K562 (cell line): ENCODE data around the gene MKLN1. TPM values are rescaled to one million over a fixed set of nuclear protein-coding genes. Genes with fewer than 3 reads are reported as not detected.

Experiments
- ATAC-seq: fragments of 200-7000 bp; cut with Tn5 transposase; 3 replicates; pipeline ENCODE4 v1.9.1; 2020; ENCODE audit warnings: moderate library complexity
- BruUV-seq: library from RNA; stranded (reverse); fragments of 400-500 nt; replicated peaks from 2 replicates; lab custom pipeline; 2021; lab: Mats Ljungman, UMichigan
- CTCF ChIA-PET: fragments of 300-600 bp; formaldehyde crosslinking; extraction: SDS; loops from one replicate; lab custom pipeline; 2021; ENCODE audit warnings: low intra/inter-chr PET ratio; lab: Yijun Ruan, JAX
- POLR2A ChIA-PET: fragments of 300-600, 350-650 bp; sonication (Branson Sonifier 250); formaldehyde crosslinking; extraction: SDS; loops from one replicate; lab custom pipeline; 2021; ENCODE audit warnings: antibody characterized with exemption, inconsistent platforms; lab: Yijun Ruan, JAX
- DNase-seq, 4 experiments: peaks; one replicate each; pipeline versions ENCODE4 v3.0.0 to v3.0.0-alpha.2; 2011 to 2018; ENCODE audit warnings: low spot score in 3 of 4, mixed read lengths in 3 of 4; ENCODE audit errors: extremely low read depth in 1 of 4
- FAIRE-seq: peaks from 2 replicates; lab custom pipeline; 2011; peaks lifted over from hg19 to GRCh38; lab: Jason Lieb, UNC
- H2AFZ ChIP-seq: 2 replicates; pipeline ENCODE4 v1.6.0; 2011; ENCODE audit warnings: low read depth, low read length, control low read depth, inconsistent platforms
- H3K27ac ChIP-seq: fragments of 200-600 bp; 3 replicates; pipeline ENCODE4 v1.8.0; 2011; ENCODE audit warnings: low read depth, mild to moderate bottlenecking, control low read depth, inconsistent platforms, low read length, moderate library complexity, mixed read lengths; ENCODE audit errors: extremely low read depth
- H3K27me3 ChIP-seq, 2 experiments: fragments of 300-600 bp in 1 of 2; 2 replicates in 1 of 2; 3 replicates in 1 of 2; pipeline versions ENCODE4 v1.6.0 to v1.8.0; 2011; ENCODE audit warnings: inconsistent platforms in 2 of 2, low read length in 2 of 2, mild to moderate bottlenecking in 1 of 2, mixed read lengths in 1 of 2, moderate library complexity in 1 of 2; ENCODE audit not compliant: control insufficient read depth in 2 of 2, insufficient read depth in 2 of 2
- H3K36me3 ChIP-seq: fragments of 300-600 bp; 3 replicates; pipeline ENCODE4 v1.8.0; 2011; ENCODE audit warnings: mild to moderate bottlenecking, low read length, inconsistent platforms; ENCODE audit not compliant: control insufficient read depth, insufficient read depth
- H3K4me1 ChIP-seq, 2 experiments: fragments of 200-600 bp in 1 of 2; replicated peaks in 1 of 2; 2 replicates in 1 of 2; 3 replicates in 1 of 2; pipeline versions ENCODE4 v1.5.1 to v1.8.0; 2011; ENCODE audit warnings: inconsistent platforms in 2 of 2, low read length in 2 of 2, mild to moderate bottlenecking in 1 of 2, mixed read lengths in 1 of 2, moderate library complexity in 1 of 2; ENCODE audit not compliant: control insufficient read depth in 2 of 2, insufficient read depth in 2 of 2
- H3K4me2 ChIP-seq: 2 replicates; pipeline ENCODE4 v1.6.1; 2011; ENCODE audit warnings: low read length, control low read depth, inconsistent platforms, mixed read lengths; ENCODE audit not compliant: insufficient read depth
- H3K4me3 ChIP-seq: fragments of 200-600 bp; sonication (generic), shearing (Covaris generic); 2 replicates; pipeline ENCODE4 v1.5.1; 2016; ENCODE audit warnings: control low read depth, inconsistent platforms
- H3K79me2 ChIP-seq: fragments of 200-600 bp; 3 replicates; pipeline ENCODE4 v1.8.0; 2011; ENCODE audit warnings: low read length, inconsistent platforms; ENCODE audit not compliant: control insufficient read depth, insufficient read depth
- H3K9ac ChIP-seq, 2 experiments: 2 replicates each; pipeline versions ENCODE4 v1.6.0 to v1.6.1; 2011; ENCODE audit warnings: low read depth in 2 of 2, low read length in 2 of 2, control low read depth in 1 of 2, inconsistent platforms in 1 of 2, mild to moderate bottlenecking in 1 of 2, mixed read lengths in 1 of 2; ENCODE audit not compliant: insufficient read depth in 1 of 2
- H3K9me1 ChIP-seq: one replicate; pipeline ENCODE4 v1.6.0; 2011; ENCODE audit warnings: inconsistent platforms, mild to moderate bottlenecking, low read length, moderate library complexity; ENCODE audit not compliant: control insufficient read depth, insufficient read depth
- H3K9me3 ChIP-seq: replicated peaks from 2 replicates; pipeline ENCODE4 v1.5.1; 2011; ENCODE audit warnings: low read depth, low read length, inconsistent platforms; ENCODE audit not compliant: control insufficient read depth, insufficient read depth
- H4K20me1 ChIP-seq: replicated peaks from 2 replicates; pipeline ENCODE4 v1.6.1; 2011; ENCODE audit warnings: low read length, inconsistent platforms, mixed read lengths; ENCODE audit not compliant: control insufficient read depth, insufficient read depth
- CBX1 ChIP-seq: sonication (generic); IDR thresholded peaks from 2 replicates; pipeline ENCODE4 v1.6.1; 2016; ENCODE audit warnings: antibody characterized with exemption, low read depth, mild to moderate bottlenecking
- CCAR2 ChIP-seq: fragments of 200-400 bp; formaldehyde crosslinking; IDR thresholded peaks from 2 replicates; pipeline ENCODE4 v1.6.1; 2017; ENCODE audit warnings: mild to moderate bottlenecking, low read depth, low read length
- FOXP1 ChIP-seq: sonication (generic); formaldehyde crosslinking; IDR thresholded peaks from 2 replicates; pipeline ENCODE4 v1.8.0; 2022; ENCODE audit warnings: mild to moderate bottlenecking, missing genetic modification reagents
- HMGN3 ChIP-seq: IDR thresholded peaks from 2 replicates; pipeline ENCODE4 v1.6.1; 2011; ENCODE audit warnings: borderline replicate concordance, low read depth, mild to moderate bottlenecking, mixed read lengths, low read length; ENCODE audit not compliant: insufficient read length; ENCODE audit errors: extremely low read depth
- NCOA6 ChIP-seq: fragments of 450-650 bp; IDR thresholded peaks from 2 replicates; pipeline ENCODE4 v1.6.1; 2017; ENCODE audit warnings: mild to moderate bottlenecking
- NFRKB ChIP-seq: fragments of 450-650 bp; IDR thresholded peaks from 2 replicates; pipeline ENCODE4 v1.6.1; 2016; ENCODE audit warnings: low read depth
- PHTF2 ChIP-seq: fragments of 250-450 bp; sonication (Bioruptor Pico); IDR thresholded peaks from 2 replicates; pipeline ENCODE4 v1.5.0; 2021; ENCODE audit warnings: mild to moderate bottlenecking
- POLR2H ChIP-seq: IDR thresholded peaks from 2 replicates; pipeline ENCODE4 v1.6.1; 2016; ENCODE audit warnings: missing genetic modification characterization, low read depth, mild to moderate bottlenecking, control low read depth, missing compliant biosample characterization, moderate library complexity
- PRMT5 ChIP-seq: sonication (generic); formaldehyde crosslinking; IDR thresholded peaks from 2 replicates; pipeline ENCODE4 v1.5.0; 2020; ENCODE audit warnings: missing genetic modification reagents
- RCOR1 ChIP-seq, 2 experiments: IDR thresholded peaks; 2 replicates each; pipeline ENCODE4 v1.6.1; 2012; ENCODE audit warnings: low read depth in 2 of 2, low read length in 2 of 2, borderline replicate concordance in 1 of 2, improper control_type of control experiment in 1 of 2
- TAF1 ChIP-seq: IDR thresholded peaks from 2 replicates; pipeline ENCODE4 v1.6.1; 2011; ENCODE audit warnings: mild to moderate bottlenecking, low read length, moderate library complexity; ENCODE audit not compliant: insufficient read depth, control insufficient read depth, severe bottlenecking; ENCODE audit errors: extremely low read depth
- THRAP3 ChIP-seq: fragments of 450-650 bp; IDR thresholded peaks from 2 replicates; pipeline ENCODE4 v1.6.1; 2016; ENCODE audit warnings: mild to moderate bottlenecking, inconsistent platforms, borderline replicate concordance
- ZNF764 ChIP-seq: fragments of 250-450 bp; sonication (Bioruptor Pico); IDR thresholded peaks from 2 replicates; pipeline ENCODE4 v1.4.0; 2020; ENCODE audit warnings: low read depth, mild to moderate bottlenecking, moderate library complexity
- WGBS: fragments of 100-300 bp; shearing (Covaris generic); methylation state at CpG from one replicate; pipeline ENCODE4 v1.1.6; 2016; ENCODE audit warnings: low coverage, mixed read lengths; ENCODE audit not compliant: insufficient coverage; ENCODE audit errors: missing lambda C conversion rate; 5-methylcytosine and 5-hydroxymethylcytosine counted together
- in situ Hi-C: fragments of 300-500 bp; cut with MboI; formaldehyde crosslinking; loops from 4 replicates; pipeline ENCODE4 v1.15.0; 2018; ENCODE audit warnings: inconsistent platforms, mixed read lengths
- intact Hi-C: fragments of 100-400 bp; cut with micrococcal nuclease; formaldehyde crosslinking; loops from 2 replicates; pipeline ENCODE4 v1.14.2; 2022
- polyA plus RNA-seq, 8 experiments: library from polyadenylated mRNA; depleted of rRNA in 4 of 8; stranded (reverse) in 5 of 8; unstranded in 3 of 8; fragments of >200 nt; fragmentation: Nextera tagmentation in 2 of 8; fragmentation: Illumina TruSeq in 1 of 8; extraction: Ambion mirVana in 2 of 8; extraction: Trizol in 1 of 8; gene quantifications; 2 replicates each; pipeline versions ENCODE4 v1.2.1 to v1.2.3, GENCODE V29; 2011 to 2014; ENCODE audit warnings: inconsistent platforms in 1 of 8, missing spikeins in 1 of 8
- total RNA-seq, 7 experiments: library from RNA; depleted of rRNA in 6 of 7; stranded (reverse); fragments of >200 nt in 6 of 7; fragmentation: Illumina TruSeq in 2 of 7; extraction: Trizol in 2 of 7; gene quantifications; 2 replicates each; pipeline versions ENCODE4 v1.2.1 to v1.2.3, GENCODE V29; 2011 to 2021; ENCODE audit warnings: low replicate concordance in 1 of 7
- TF ChIP-seq, protein P1 (sequence below): fragments of 450-650 bp; IDR thresholded peaks from 2 replicates; pipeline ENCODE4 v1.6.1; 2018; ENCODE audit not compliant: partially characterized antibody
- TF ChIP-seq, protein P2 (sequence below), 2 experiments: fragments of 450-650 bp in 1 of 2; sonication (generic) in 1 of 2; formaldehyde crosslinking; conservative IDR thresholded peaks; 2 replicates each; pipeline versions ENCODE4 v1.4.0 to v1.8.1; 2020 to 2022; ENCODE audit warnings: mild to moderate bottlenecking in 1 of 2, missing genetic modification reagents in 1 of 2
- TF ChIP-seq, protein P3 (sequence below): fragments of 250-450 bp; sonication (Bioruptor Pico); IDR thresholded peaks from 2 replicates; pipeline ENCODE4 v1.5.0; 2020; ENCODE audit warnings: mild to moderate bottlenecking, borderline replicate concordance

Gene MKLN1
- total and polyA plus RNA-seq, 9 of the 15 experiments (the other 6 are each of a cell fraction or from before 2014, with no cell fraction given): 18.6 to 80.4 (median 56.0) TPM

DNA sequence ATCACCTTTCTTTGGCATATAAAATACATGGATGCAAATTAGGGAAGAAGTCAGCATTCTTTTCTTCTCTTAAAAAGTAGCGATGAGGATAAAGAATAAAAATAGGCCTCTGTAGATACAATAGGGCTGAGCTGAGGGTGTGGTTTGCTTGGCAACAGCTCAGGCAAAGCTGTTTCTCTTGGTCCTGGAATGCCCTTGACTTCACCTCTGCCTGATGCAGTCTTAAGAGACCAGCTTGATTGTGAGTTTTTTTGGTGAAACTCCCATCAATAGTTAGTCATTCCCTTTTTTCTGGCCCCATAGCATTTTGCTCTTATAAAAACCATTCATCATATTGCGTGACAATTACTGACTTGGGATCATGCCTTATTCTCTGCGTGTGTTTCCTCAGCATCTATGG is 42.1 kb upstream of the MKLN1 start:
- BruUV-seq: no TSS peak
- peaks cover 26% of the 10 kb centered on the region in 2 experiments; a peak in 4 of 5 replicates for H3K27me3 ChIP-seq
- ATAC-seq (no peak), FAIRE-seq (no peak), DNase-seq (no peak)
- H3K36me3 ChIP-seq: no peaks in the 10 kb centered on the region
- no peak overlapping the region for H2AFZ ChIP-seq
- no peak overlapping the region for H3K4me2 ChIP-seq
- in situ Hi-C loops: no loop called here
- H3K4me1 ChIP-seq: peaks cover 0 to 8% of the 10 kb centered on the region in 2 experiments; a peak in 2 of 5 replicates
- CTCF ChIA-PET: no interaction called here
- no peak overlapping the region for H3K9ac ChIP-seq
- no peak overlapping the region for H3K27ac ChIP-seq
- H3K9me3 ChIP-seq: no peaks in the 10 kb centered on the region
- H4K20me1 ChIP-seq: no peaks in the 10 kb centered on the region
- intact Hi-C loops: no loop called here
- no peak overlapping the region for H3K4me3 ChIP-seq
- POLR2A ChIA-PET: interaction anchor here (0.8 to 1.5 kb wide), 4 partner anchors 9 to 207 kb away, joined by 3 to 7 read pairs (median 4); no protein-coding TSS in a partner anchor
- no peaks in the 10 kb centered on the region for H3K79me2 ChIP-seq
- no peaks in the 10 kb centered on the region for H3K9me1 ChIP-seq
- 25% methylated on average over 3 of the region's 3 CpGs for WGBS
- TF ChIP-seq CCAR2 (no peak), POLR2H (tag) (no peak), HMGN3 (no peak), NCOA6 (no peak), THRAP3 (no peak), CBX1 (no peak), TAF1 (no peak), ZNF764 (CRISPR knock-in tag) (no peak), PHTF2 (no peak), PRMT5 (CRISPR knock-in tag) (no peak), RCOR1 (IDR thresholded peaks at IDR 0.05; ENCODE audit: borderline replicate concordance in 1 of 2, low read depth in 2 of 2, low read length in 2 of 2) (no peak), NFRKB (no peak), FOXP1 (no peak)
- TF ChIP-seq, protein P1, sequence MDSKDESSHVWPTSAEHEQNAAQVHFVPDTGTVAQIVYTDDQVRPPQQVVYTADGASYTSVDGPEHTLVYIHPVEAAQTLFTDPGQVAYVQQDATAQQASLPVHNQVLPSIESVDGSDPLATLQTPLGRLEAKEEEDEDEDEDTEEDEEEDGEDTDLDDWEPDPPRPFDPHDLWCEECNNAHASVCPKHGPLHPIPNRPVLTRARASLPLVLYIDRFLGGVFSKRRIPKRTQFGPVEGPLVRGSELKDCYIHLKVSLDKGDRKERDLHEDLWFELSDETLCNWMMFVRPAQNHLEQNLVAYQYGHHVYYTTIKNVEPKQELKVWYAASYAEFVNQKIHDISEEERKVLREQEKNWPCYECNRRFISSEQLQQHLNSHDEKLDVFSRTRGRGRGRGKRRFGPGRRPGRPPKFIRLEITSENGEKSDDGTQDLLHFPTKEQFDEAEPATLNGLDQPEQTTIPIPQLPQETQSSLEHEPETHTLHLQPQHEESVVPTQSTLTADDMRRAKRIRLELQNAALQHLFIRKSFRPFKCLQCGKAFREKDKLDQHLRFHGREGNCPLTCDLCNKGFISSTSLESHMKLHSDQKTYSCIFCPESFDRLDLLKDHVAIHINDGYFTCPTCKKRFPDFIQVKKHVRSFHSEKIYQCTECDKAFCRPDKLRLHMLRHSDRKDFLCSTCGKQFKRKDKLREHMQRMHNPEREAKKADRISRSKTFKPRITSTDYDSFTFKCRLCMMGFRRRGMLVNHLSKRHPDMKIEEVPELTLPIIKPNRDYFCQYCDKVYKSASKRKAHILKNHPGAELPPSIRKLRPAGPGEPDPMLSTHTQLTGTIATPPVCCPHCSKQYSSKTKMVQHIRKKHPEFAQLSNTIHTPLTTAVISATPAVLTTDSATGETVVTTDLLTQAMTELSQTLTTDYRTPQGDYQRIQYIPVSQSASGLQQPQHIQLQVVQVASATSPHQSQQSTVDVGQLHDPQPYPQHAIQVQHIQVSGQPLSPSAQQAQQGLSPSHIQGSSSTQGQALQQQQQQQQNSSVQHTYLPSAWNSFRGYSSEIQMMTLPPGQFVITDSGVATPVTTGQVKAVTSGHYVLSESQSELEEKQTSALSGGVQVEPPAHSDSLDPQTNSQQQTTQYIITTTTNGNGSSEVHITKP: no peak
- TF ChIP-seq, protein P2, sequence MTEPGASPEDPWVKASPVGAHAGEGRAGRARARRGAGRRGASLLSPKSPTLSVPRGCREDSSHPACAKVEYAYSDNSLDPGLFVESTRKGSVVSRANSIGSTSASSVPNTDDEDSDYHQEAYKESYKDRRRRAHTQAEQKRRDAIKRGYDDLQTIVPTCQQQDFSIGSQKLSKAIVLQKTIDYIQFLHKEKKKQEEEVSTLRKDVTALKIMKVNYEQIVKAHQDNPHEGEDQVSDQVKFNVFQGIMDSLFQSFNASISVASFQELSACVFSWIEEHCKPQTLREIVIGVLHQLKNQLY (CRISPR knock-in tag; conservative IDR thresholded peaks at IDR 0.05): no peak
- TF ChIP-seq, protein P3, sequence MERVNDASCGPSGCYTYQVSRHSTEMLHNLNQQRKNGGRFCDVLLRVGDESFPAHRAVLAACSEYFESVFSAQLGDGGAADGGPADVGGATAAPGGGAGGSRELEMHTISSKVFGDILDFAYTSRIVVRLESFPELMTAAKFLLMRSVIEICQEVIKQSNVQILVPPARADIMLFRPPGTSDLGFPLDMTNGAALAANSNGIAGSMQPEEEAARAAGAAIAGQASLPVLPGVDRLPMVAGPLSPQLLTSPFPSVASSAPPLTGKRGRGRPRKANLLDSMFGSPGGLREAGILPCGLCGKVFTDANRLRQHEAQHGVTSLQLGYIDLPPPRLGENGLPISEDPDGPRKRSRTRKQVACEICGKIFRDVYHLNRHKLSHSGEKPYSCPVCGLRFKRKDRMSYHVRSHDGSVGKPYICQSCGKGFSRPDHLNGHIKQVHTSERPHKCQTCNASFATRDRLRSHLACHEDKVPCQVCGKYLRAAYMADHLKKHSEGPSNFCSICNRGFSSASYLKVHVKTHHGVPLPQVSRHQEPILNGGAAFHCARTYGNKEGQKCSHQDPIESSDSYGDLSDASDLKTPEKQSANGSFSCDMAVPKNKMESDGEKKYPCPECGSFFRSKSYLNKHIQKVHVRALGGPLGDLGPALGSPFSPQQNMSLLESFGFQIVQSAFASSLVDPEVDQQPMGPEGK (CRISPR knock-in tag): no peak
